ENCODE results near the gene TSPAN11. TPM values are rescaled to one million over a fixed set of nuclear protein-coding genes. Genes with fewer than 3 reads are reported as not detected.
A peak's percentile ranks its signal among the peaks of the same experiment; 100 is the strongest.

TSPAN11 gene
- 1 to 10 TPM in 1 of 2 donors, under 1 TPM in 1; 0.33 to 1.2 TPM for total RNA-seq
- polyA plus RNA-seq: under 1 TPM; 0.13 to 0.54 TPM

- H3K9ac ChIP-seq (ENCODE audit: low read depth in 1 of 2, low read length in 2 of 2): no peak within 1 kb of the TSS
- no peak for TF ChIP-seq NR2F2 (IDR thresholded peaks at IDR 0.05)
- TF ChIP-seq HNF4G (IDR thresholded peaks at IDR 0.05): no peak
- no peak for TF ChIP-seq REST (IDR thresholded peaks at IDR 0.05)
- no peak for TF ChIP-seq FOXA2 (IDR thresholded peaks at IDR 0.05)
- TF ChIP-seq CTCF (IDR thresholded peaks at IDR 0.05; ENCODE audit: low read depth, low read length, missing input control): no peak
- no peak for TF ChIP-seq JUND (IDR thresholded peaks at IDR 0.05)
- no peak for TF ChIP-seq YY1 (IDR thresholded peaks at IDR 0.05)
- no peak for TF ChIP-seq HNF4A (conservative IDR thresholded peaks at IDR 0.05)
- TF ChIP-seq SP1 (IDR thresholded peaks at IDR 0.05): no peak
- TF ChIP-seq TAF1 (conservative IDR thresholded peaks at IDR 0.05): no peak
- TF ChIP-seq ATF3 (IDR thresholded peaks at IDR 0.05): no peak
- TF ChIP-seq FOXA1 (IDR thresholded peaks at IDR 0.05): no peak
- TF ChIP-seq RXRA (IDR thresholded peaks at IDR 0.05): no peak
- TF ChIP-seq GABPA (IDR thresholded peaks at IDR 0.05 in 1 of 2, conservative IDR thresholded peaks at IDR 0.05 in 1 of 2): no peak
- no peak for TF ChIP-seq EGR1 (IDR thresholded peaks at IDR 0.05; ENCODE audit: low read depth in 2 of 2)
- no peak for TF ChIP-seq RAD21 (IDR thresholded peaks at IDR 0.05)
- TF ChIP-seq MAX (IDR thresholded peaks at IDR 0.05): no peak
- H3K27ac ChIP-seq (ENCODE audit: low read depth in 1 of 2, low read length in 2 of 2): no peak within 1 kb of the TSS
These were observed at the start of gene TSPAN11 for GRCh38 chr12:30926243-30927221. Gene TSPAN11, plus strand, starts transcription at chr12:30926748. Its CDS starts 27,244 bp downstream, at chr12:30953992.

More at GRCh38 chr12:30926243-30927221, at the start of gene TSPAN11:
- peaks cover 0 to 5% (median 3%) of the 10 kb centered on the region in 4 donors for H3K4me1 ChIP-seq (ENCODE audit: control insufficient read depth in 4 of 4, insufficient read depth in 4 of 4, low read length in 3 of 4)
- peak within 1 kb of the TSS in 1 of 3 donors; percentile 30 for H3K4me3 ChIP-seq (ENCODE audit: low read depth in 1 of 3, low read length in 3 of 3)
- no peaks in the 10 kb centered on the region for H3K9me3 ChIP-seq (ENCODE audit: control insufficient read depth in 4 of 4, low read length in 3 of 4)
- peaks cover 0 to 4% (median 1%) of the 10 kb centered on the region in 4 donors for H3K27me3 ChIP-seq (ENCODE audit: control insufficient read depth in 4 of 4, insufficient read depth in 4 of 4, low read length in 3 of 4)
- no peak for DNase-seq (ENCODE audit: low spot score)
- 11% methylated on average over 78 of the region's 78 CpGs for WGBS
- no peaks in the 10 kb centered on the region for H3K36me3 ChIP-seq (ENCODE audit: control insufficient read depth in 4 of 4, insufficient read depth in 3 of 4, low read depth in 1 of 4, low read length in 3 of 4)
